ENCODE results near the gene ATP1A2. TPM values are rescaled to one million over a fixed set of nuclear protein-coding genes. Genes with fewer than 3 reads are reported as not detected.
A peak's percentile ranks its signal among the peaks of the same experiment; 100 is the strongest.
"Not testable (repeated sequence)": the region's sequence is repeated elsewhere in the genome, so short reads cannot be mapped to it uniquely, and the experiment has no call there.

ATP1A2 gene
- total RNA-seq, 6 experiments from 2014 or later, result 0.09 to 0.17 (median 0.14) TPM; not detected in 1

DNA sequence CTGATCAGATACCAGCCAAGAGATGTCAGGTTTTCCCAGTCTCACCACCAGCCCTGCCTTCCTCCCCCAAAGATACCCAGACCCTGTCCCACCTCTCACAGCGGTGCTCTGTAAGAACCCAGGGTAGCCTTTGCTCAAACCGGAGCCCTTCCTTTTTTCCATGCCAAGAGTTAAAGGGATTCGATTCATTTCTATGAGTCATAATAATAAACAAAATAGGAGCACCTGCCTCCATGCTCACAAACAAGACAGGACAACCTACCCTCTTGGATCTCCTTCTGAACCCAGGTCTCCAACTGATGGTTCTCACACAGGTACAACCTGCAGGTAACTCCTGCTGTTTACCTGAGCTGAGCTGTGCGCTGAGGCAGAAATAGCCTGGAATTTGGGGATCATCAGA is 5.9 kb upstream of the ATP1A2 start:
- H3K4me1 Mint-ChIP-seq (ENCODE audit: low read depth), result 0 out of 2 replicates have a peak, but pooled peaks cover 2% of the 10 kb centered on the region

DNA sequence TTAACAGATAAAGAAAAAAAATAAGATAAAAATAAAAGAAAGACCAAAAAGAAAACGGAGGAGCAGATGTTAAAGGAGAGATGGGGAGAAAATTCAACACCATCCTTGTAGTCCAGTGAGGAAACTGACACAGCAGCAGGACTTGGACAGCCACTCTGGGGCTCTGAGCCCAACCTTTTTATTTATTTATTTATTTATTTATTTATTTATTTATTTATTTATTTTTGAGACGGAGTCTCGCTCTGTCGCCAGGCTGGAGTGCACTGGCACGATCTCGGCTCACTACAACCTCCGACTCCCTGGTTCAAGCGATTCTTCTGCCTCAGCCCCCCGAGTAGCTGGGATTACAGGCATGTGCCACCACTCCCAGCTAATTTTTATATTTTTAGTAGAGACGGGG is 4.1 kb upstream of the ATP1A2 start:
- not testable (repeated sequence) for DNase-seq; H3K4me1 Mint-ChIP-seq (ENCODE audit: low read depth); H3K9me3 Mint-ChIP-seq; H3K36me3 Mint-ChIP-seq (ENCODE audit: low read depth); H3K27ac Mint-ChIP-seq; H3K4me3 Mint-ChIP-seq
- peaks cover 51% of the 10 kb centered on the region for H3K27me3 Mint-ChIP-seq (ENCODE audit: insufficient read depth)

More for the DNA sequence above, 5.9 kb upstream of the ATP1A2 start:
- TF ChIP-seq, protein P1, sequence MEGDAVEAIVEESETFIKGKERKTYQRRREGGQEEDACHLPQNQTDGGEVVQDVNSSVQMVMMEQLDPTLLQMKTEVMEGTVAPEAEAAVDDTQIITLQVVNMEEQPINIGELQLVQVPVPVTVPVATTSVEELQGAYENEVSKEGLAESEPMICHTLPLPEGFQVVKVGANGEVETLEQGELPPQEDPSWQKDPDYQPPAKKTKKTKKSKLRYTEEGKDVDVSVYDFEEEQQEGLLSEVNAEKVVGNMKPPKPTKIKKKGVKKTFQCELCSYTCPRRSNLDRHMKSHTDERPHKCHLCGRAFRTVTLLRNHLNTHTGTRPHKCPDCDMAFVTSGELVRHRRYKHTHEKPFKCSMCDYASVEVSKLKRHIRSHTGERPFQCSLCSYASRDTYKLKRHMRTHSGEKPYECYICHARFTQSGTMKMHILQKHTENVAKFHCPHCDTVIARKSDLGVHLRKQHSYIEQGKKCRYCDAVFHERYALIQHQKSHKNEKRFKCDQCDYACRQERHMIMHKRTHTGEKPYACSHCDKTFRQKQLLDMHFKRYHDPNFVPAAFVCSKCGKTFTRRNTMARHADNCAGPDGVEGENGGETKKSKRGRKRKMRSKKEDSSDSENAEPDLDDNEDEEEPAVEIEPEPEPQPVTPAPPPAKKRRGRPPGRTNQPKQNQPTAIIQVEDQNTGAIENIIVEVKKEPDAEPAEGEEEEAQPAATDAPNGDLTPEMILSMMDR (IDR thresholded peaks at IDR 0.05), result no peak
- no peak for DNase-seq
- Mint-ChIP-seq H3K9me3 (no peaks in the 10 kb centered on the region), H3K4me3 (no peak overlapping the region), H3K27ac (no peak overlapping the region), H3K36me3 (ENCODE audit: low read depth) (no peaks in the 10 kb centered on the region), H3K27me3 (ENCODE audit: insufficient read depth) (peaks cover 35% of the 10 kb centered on the region)

DNA sequence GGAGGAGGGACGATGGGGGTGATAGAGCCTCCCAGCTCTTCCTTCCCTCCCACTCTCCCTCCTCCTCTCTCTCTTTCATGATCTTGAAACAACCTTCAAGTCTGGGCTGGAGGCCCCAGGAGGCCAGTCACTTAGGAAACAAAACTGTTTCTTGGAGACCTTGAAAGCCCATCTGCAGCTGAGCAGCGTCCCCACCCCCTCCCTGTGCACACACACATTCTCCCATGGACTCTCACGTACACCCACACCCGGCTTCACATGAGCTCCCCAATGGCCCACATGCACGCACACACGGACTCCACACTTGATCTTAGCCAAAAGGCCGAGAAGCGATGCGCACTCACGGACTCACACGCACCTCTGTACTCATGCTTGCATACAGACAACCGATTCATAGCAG is 3.2 kb upstream of the ATP1A2 start:
- H3K27me3 Mint-ChIP-seq (ENCODE audit: insufficient read depth), result peaks cover 58% of the 10 kb centered on the region
- H3K9me3 Mint-ChIP-seq, result no peaks in the 10 kb centered on the region
- H3K4me3 Mint-ChIP-seq, result no peak overlapping the region
- DNase-seq, result no peak
- no peak overlapping the region for H3K27ac Mint-ChIP-seq
- TF ChIP-seq, protein P1 (IDR thresholded peaks at IDR 0.05), result no peak
- no peaks in the 10 kb centered on the region for H3K36me3 Mint-ChIP-seq (ENCODE audit: low read depth)
- peaks cover 10% of the 10 kb centered on the region; the same call in 1 of the 2 replicates for H3K4me1 Mint-ChIP-seq (ENCODE audit: low read depth)

DNA sequence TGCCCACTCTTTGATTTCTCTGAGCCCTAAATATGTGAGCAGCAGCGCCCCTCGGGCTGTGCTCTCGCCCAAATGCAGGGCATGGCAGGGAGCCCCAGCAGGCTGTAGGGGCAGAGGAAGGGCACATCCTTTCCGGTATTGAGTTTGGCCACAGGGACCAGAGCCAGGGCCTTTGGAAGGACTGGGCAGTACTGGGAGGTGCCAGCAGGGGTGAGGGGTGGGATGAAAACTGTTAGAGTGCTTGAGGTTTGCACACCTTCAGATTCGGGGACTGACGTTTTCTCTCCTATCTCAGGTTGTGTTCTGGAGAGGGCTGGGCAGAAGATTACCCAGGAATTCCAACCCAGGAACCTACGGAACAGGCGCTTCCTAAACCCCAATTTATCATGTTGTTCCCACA is 2.2 kb upstream of the ATP1A2 start:
- TF ChIP-seq, protein P1 (IDR thresholded peaks at IDR 0.05), result 0 out of 2 replicates have a peak, but pooled peaks have one; percentile 31
- no peak for DNase-seq
- peaks cover 10% of the 10 kb centered on the region; the same call in 1 of the 2 replicates for H3K4me1 Mint-ChIP-seq (ENCODE audit: low read depth)
- H3K9me3 Mint-ChIP-seq, result no peaks in the 10 kb centered on the region
- H3K27me3 Mint-ChIP-seq (ENCODE audit: insufficient read depth), result peaks cover 59% of the 10 kb centered on the region
- H3K27ac Mint-ChIP-seq, result no peak overlapping the region
- no peak overlapping the region for H3K4me3 Mint-ChIP-seq
- H3K36me3 Mint-ChIP-seq (ENCODE audit: low read depth), result no peaks in the 10 kb centered on the region

DNA sequence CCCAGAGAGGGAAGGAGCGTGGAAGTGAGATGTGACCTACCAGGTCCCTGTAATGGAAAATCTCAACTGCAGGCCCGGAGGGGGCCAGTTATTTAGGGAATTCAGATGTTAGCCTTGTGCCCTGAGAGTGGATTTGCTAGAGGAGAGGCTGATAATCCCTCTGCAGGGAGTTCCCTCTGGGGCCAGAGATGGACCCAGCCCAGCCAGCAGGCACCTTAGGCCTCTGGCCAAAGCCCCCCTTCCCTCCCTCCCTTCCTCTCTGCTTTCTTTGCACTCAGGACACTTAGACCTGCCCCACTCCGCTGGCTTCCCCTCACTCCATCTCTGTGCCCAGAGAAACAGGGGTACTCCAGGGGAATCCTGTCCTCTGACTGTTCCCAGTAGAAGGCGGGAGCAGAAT is 1.5 kb upstream of the ATP1A2 start:
- Mint-ChIP-seq H3K4me1 (ENCODE audit: low read depth) (peaks cover 10% of the 10 kb centered on the region; the same call in 1 of the 2 replicates), H3K4me3 (no peak overlapping the region), H3K9me3 (no peaks in the 10 kb centered on the region), H3K27me3 (ENCODE audit: insufficient read depth) (peaks cover 55% of the 10 kb centered on the region), H3K27ac (no peak overlapping the region), H3K36me3 (ENCODE audit: low read depth) (no peaks in the 10 kb centered on the region)
- DNase-seq, result no peak
- TF ChIP-seq, protein P1 (IDR thresholded peaks at IDR 0.05), result no peak

DNA sequence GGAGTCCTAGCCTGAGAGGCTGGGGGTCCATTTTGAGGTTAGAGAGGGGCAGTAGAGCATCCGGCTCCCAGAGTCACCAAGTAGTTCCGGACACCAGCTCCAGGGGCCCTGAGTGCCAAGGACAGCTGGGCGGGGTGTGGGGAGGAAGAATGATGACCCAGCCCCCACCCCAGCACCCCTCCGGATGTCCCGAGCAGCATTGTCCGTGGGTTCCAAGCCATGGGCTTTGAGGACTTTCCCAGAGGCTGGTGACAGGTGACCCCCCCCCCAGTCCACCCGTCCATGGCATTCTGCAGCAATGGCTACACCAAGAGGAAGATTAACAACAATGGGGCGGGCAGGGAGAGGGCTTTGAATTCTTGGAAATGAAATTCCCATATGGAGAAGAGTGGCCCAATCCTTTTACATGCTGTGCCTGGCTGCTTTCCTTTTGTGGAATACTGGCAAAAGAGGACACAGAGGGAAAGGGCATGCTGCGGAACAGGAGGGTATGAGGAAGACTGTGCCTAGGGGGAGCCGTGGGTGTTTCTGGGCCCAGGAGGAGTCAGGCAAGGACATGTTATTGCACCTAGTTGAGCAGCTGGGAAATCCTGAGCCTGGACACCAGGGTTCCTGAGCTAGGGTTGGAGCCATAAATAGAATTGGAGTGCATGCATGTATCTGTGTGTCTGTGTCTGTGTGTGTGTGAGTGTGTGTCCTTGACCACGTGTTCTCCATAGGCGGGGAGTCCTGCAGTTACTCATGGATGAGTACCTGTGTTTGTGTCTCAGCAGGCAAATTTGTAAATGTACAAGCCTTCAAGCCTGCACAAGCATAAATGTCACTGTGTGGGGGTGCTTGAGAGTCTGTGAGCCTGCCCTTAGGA is 956 bp downstream of the ATP1A2 start:
- peaks cover 44% of the 10 kb centered on the region for H3K27me3 Mint-ChIP-seq (ENCODE audit: insufficient read depth)
- H3K27ac Mint-ChIP-seq, result no peak overlapping the region
- DNase-seq, result peak; percentile 57
- no peaks in the 10 kb centered on the region for H3K36me3 Mint-ChIP-seq (ENCODE audit: low read depth)
- peaks cover 16% of the 10 kb centered on the region for H3K4me1 Mint-ChIP-seq (ENCODE audit: low read depth)
- H3K9me3 Mint-ChIP-seq, result no peaks in the 10 kb centered on the region
- TF ChIP-seq, protein P1 (IDR thresholded peaks at IDR 0.05), result no peak
- H3K4me3 Mint-ChIP-seq, result no peak overlapping the region

Measured in HFFc6 (cell line).